Measurements from ENCODE around the gene COL4A2. TPM values are rescaled to one million over a fixed set of nuclear protein-coding genes. Genes with fewer than 3 reads are reported as not detected.

COL4A2 gene
- total RNA-seq, 1 donor from 2014 or later, result 126 TPM

GRCh38 chr13:110285991-110286832 is 20.9 kb upstream of the COL4A2 start:
- DNase-seq (no peak), ATAC-seq (peak; percentile 3)
- intact Hi-C loops (cut with micrococcal nuclease), result no loop called here

DNA sequence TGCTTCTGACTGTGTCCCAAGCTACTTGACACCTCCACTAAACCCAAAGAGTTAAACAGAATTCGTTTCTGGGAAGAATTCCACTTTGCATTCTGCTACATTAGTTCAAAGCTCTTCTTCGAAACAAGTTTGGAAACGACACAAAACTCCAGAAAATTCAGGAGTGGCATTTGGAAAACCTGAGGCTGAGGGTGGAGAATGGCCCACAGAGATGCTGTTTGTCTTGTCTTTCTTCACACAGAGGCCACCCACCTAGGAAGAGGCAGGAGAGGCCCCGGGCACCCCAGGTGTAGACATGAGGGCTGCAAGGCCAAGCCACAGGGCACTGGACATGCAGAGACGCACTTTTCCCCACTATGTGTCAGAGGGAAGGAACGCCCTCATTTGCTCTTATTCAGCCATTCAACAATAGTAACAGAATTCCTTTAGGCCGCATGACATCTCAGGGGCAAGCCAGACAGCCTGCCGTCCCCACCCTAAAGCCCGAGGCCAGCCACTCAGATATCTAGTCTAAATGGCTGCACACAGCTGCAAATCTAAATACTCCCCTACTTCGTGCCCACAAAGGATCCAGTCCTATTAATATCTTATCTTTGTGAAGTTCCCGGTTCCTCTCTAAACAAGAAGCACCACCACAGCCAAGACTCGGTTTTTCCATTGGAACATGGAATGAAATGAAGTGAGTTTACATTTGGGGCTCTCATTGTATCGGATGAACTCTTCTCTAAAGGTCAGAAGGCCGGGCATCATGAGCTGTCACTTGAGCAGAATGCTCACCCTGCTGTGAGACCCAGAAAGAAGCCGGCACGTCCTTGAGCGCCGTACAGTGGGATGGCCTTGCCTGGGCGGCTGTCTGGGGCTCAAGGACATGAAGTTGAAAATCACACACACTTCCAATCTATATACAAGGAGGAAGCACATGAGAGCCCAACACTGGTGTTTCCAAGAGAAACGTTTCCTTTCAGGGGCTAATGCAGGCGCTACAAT is 20.0 kb upstream of the COL4A2 start:
- DNase-seq (no peak), ATAC-seq (peak; percentile 78)
- intact Hi-C loops (cut with micrococcal nuclease), result no loop called here

DNA sequence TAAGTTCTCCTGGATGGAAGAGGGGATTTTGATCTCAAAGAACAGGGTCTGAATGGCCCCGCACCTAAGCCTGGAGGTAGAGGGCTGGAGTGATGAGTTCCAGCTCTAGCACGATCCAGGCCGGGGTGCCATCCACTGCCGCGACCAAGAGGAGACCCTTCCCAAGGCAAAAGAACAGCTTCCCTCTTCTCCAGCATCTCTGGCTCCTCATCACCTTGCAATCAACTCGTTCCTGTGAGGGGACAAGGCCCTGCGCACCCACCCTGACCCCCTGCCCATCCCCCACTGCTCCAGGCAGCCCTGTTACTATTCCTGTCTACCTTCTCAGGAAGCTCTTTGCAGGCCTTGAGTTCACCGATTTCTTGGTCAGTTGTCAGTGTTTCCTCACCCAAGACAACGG is 17.9 kb upstream of the COL4A2 start:
- intact Hi-C loops (cut with micrococcal nuclease), result no loop called here
- ATAC-seq (no peak), DNase-seq (no peak)

DNA sequence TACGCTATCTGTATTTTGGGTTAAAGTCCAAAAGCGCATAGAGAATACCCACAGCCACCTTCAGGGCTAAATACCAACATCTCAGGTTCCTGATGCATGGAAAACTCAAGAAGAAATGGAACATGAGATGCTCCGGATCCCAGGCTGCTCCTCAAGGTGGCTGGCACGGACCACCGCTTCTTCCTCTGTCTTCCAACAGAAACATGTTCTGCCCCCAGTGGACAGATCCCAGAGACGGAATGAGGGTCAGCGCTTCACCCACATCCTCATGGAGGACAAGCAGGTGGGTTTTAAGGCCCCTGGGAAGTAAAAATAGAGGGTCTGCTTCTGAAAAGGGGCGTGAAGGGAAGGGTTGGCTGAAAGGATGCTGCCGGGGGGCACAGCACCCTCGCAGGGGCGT is 17.4 kb upstream of the COL4A2 start:
- no peak for DNase-seq
- intact Hi-C loops (cut with micrococcal nuclease), result no loop called here
- no peak for ATAC-seq

DNA sequence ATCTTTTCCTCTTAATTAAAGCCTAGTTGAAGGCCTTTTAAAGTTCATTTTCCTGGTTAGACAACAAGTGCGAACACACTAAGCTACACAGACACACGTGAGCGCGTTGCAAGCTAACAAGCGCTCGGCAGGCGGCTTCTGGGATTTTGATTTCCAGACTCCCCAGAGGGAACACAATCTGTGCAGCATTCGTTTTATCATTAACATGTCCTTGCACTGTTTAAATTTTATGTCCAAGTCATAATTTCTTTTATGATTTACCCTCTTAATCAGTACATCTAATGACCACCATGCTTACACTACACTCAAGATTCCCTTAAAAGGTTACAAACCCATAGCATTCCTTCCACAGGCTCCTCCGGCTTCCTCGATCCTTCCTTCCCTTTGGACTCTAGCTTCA is 16.9 kb upstream of the COL4A2 start:
- intact Hi-C loops (cut with micrococcal nuclease), result no loop called here
- ATAC-seq (no peak), DNase-seq (no peak)

GRCh38 chr13:110290826-110291225 is 16.3 kb upstream of the COL4A2 start:
- DNase-seq (no peak), ATAC-seq (no peak)
- intact Hi-C loops (cut with micrococcal nuclease), result no loop called here

GRCh38 chr13:110291286-110291685 is 15.8 kb upstream of the COL4A2 start:
- ATAC-seq (no peak), DNase-seq (no peak)
- intact Hi-C loops (cut with micrococcal nuclease), result no loop called here

DNA sequence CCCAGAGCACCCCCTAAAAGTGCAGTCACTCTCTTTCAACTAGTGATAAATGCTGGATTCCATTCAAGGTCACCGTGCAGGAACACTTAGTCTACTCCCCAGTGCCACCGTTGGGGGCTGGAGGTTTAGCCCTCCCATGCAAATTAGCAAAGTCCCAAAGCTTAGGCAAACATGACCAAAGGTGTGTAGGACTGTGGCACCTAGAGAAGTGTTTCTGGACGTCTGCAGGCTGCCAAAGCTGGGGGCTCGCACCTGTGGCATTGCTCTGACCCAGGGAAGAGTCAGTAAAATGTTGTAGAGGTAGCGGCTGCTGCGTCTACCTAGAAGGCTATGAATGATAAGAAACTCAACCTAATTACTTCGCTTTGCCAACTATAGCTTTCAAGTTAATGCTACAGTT is 14.0 kb upstream of the COL4A2 start:
- intact Hi-C loops (cut with micrococcal nuclease), result no loop called here
- ATAC-seq, result peak; percentile 14

DNA sequence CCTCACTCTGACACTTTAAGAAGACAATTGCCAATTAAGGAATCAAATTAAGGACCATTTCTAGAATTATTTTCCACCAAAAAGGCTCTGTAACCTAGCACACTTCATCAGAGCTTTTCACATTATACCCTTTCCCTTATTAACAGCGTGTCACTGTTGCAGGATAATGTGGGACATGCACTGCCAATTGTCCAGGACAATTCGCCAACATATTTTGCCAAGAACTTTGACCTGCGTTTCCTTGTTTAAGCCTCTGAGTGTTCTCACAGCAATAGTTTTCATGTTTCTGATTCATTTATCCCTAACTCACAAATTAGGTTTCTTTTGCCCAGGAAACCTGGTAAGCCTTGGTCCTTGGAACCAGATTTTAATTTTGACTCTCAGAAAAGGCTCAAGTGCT is 13.4 kb upstream of the COL4A2 start:
- intact Hi-C loops (cut with micrococcal nuclease), result no loop called here

More for the DNA sequence above, 14.0 kb upstream of the COL4A2 start:
- DNase-seq, result no peak

GRCh38 chr13:110294146-110294545 is 12.9 kb upstream of the COL4A2 start:
- DNase-seq (no peak), ATAC-seq (peak; percentile 70)
- intact Hi-C loops (cut with micrococcal nuclease), result no loop called here

More for the DNA sequence above, 13.4 kb upstream of the COL4A2 start:
- ATAC-seq (peak; percentile 48), DNase-seq (no peak)

GRCh38 chr13:110294622-110295021 is 12.5 kb upstream of the COL4A2 start:
- intact Hi-C loops (cut with micrococcal nuclease), result no loop called here
- ATAC-seq (no peak), DNase-seq (no peak)

DNA sequence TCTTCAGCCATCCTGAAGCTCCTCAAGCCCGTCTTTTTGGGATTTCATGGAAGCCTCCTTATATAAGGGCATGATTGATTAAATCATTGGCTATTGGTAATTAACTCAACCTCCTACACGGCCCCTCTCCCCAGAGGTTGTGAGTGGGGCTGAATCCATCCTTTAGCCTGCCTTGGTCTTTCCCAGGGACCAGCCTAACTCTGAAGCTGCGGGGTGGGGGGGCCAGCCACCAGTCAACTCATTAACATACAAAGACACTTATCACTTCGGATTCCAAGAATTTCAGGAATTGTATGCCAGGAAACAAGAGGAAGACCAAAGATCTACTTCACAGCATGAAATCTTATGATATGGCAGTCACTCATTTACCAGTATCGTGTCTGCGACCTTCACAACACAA is 10.1 kb upstream of the COL4A2 start:
- DNase-seq (no peak), ATAC-seq (no peak)
- intact Hi-C loops (cut with micrococcal nuclease), result no loop called here

GRCh38 chr13:110297766-110298504 is 9.1 kb upstream of the COL4A2 start:
- no peak for ATAC-seq
- no peak for DNase-seq
- intact Hi-C loops (cut with micrococcal nuclease), result no loop called here

DNA sequence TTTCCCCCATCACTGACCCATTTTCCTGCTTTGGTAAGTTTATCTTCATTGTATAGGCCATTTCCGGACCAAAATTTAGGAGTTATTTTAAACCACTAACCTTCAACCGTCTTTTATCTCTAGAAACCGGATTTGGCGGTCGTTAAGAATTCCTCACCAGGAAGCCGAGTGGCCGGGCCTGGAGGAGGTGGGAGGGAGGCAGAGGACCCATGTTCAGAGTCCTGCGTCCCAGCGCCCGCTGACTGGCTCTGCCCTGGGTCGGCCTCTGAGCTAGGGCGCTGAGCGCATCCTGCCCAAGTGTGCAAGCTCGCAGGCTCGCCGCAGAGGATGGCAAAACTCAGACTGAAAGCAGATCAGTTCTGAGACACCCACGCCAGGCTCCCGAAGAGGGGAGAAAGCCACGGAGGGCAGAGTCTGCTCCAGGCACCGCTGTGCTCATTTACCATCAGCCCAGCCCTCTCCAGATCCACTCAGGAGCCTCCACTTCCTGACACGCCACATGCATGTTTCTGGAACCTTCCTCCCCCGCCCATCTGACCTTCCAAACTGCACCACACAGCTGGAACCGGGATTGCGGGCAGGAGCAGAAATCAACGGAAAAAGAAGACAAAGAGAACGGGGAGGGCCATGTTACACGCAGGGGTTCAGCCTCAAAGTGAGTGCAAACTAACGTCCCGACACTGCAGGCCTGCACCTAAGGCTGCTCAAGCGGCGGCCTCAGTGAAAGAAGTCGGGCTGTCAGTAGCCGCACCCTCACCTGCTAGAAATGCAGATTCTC is 8.4 kb upstream of the COL4A2 start:
- intact Hi-C loops (cut with micrococcal nuclease), result no loop called here
- ATAC-seq (peak; percentile 58), DNase-seq (peak; percentile 58)

GRCh38 chr13:110299283-110299840 is 7.7 kb upstream of the COL4A2 start:
- ATAC-seq (peak; percentile 2), DNase-seq (no peak)
- intact Hi-C loops (cut with micrococcal nuclease), result no loop called here

DNA sequence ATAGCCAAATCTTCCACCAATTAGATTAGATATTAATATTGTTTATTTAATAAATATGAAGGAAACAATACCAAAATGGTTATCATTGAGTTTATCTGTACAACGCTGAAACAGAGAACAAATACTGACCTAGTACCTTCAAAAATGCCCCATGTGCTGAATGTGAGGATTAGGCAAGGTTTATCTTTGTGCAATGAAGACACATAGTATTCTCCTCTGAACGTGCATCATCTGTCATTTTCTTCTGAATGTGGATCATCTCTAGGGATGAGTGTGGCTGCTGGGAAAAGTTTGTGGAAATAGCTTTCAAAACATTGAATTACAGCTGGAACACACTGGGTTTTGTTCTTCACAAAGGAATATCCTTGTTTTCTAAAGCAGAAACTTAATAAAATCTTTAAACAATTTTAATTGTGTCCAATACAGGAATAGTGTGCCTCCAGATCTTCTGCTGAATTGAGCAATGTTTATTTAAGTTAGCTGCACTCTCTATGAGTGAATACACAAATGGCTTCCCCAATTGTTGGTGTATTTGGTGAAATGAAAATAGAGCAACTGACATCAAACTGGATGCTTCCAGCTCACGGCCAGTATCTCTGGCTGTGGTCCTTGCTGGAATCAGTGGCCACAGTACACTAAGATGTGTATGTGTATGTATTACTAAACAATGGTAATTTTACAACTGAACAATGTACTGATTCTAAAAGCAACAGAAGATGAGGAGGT is 6.8 kb upstream of the COL4A2 start:
- intact Hi-C loops (cut with micrococcal nuclease), result loop anchor here (10.0 kb wide), 2 partner anchors 65 to 115 kb away; no protein-coding TSS in a partner anchor

GRCh38 chr13:110301083-110301482 is 6.0 kb upstream of the COL4A2 start:
- ATAC-seq, result no peak
- no peak for DNase-seq
- intact Hi-C loops (cut with micrococcal nuclease), result loop anchor here (10.0 kb wide), 2 partner anchors 66 to 114 kb away; no protein-coding TSS in a partner anchor

More for the DNA sequence above, 6.8 kb upstream of the COL4A2 start:
- DNase-seq (no peak), ATAC-seq (no peak)

All from left ventricle myocardium superior (tissue), 1 donor.